GM18951 (cell line): ENCODE results near the gene CD1D.

Experiments
- POLR2A ChIP-seq: IDR thresholded peaks from 4 replicates; pipeline ENCODE4 v1.6.1; 2011; ENCODE audit warnings: mild to moderate bottlenecking; ENCODE audit not compliant: insufficient read length, insufficient read depth; ENCODE audit errors: extremely low read depth
- in situ Hi-C: fragments of 300-500 bp; cut with MboI; formaldehyde crosslinking; loops from one replicate; pipeline ENCODE4 v1.12.0; 2022; ENCODE audit warnings: low sequenced_read_pairs, mixed read lengths, inconsistent platforms; ENCODE audit not compliant: unreplicated experiment

Gene CD1D

DNA sequence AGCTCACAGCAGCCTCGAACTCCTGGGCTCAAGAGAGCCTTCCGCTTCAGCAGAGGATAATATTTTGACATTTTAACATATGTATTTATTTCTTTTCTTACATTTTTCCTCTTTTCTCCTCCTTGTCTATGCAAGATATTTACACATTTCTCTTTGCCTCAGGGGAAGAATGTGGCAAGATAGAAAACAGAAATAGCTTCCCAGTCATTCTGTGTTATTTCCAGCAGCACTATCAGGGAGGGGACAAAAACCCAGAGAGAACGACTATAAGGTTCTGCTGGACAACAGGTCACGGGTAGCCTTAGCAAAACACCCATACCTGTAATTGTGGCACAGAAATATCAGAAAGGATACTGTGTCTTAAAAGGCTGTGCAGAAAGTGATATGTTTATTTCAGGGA lies 7.9 kb downstream of the CD1D start:
- in situ Hi-C loops = no loop called here
- TF ChIP-seq POLR2A = no peak

DNA sequence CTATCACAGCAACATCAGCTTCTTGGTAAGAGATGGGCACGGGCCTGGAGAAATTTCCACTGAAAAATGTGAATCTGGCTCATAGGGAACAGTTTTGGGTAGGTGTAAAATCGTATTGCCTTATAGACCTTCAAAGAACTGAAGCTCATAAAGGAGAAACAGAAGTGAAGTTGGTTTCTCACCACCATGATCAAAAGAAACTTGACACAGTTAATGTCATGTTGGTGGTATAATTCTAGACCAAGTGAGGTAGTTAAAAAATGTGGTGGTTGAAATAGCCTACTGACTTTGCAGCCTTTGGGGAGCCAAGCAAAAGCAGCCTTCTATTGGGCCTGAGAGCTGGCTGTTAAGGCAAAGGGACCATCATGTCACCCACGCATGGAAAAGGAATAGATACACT lies 8.9 kb downstream of the CD1D start:
- no peak for TF ChIP-seq POLR2A
- in situ Hi-C loops = no loop called here

- in situ Hi-C loops = no loop called here
- no peak for TF ChIP-seq POLR2A
These were observed 10.6 kb downstream of the CD1D start for GRCh38 chr1:158191299-158191698.

DNA sequence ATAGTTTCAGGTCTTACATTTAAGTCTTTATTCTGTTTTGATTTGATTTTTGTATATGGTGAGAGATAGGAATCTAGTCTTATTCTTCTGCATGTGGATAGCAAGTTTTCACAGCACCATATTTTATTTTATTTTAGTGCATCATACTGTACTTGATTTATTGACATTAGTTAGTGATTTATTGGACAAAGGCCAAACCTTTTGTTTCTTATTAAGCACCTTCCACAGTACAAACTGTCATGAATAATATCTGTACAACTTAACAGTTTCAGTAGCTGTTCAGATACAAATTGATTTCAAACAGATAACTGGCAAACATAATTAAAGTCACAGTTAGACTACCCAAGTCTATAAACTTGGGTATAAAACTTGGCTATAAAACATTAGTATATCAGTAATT lies 15.8 kb downstream of the CD1D start:
- TF ChIP-seq POLR2A = no peak
- in situ Hi-C loops = no loop called here

GRCh38 chr1:158199849-158200248 lies 19.2 kb downstream of the CD1D start:
- in situ Hi-C loops = loop anchor here (25.0 kb wide), 1 partner anchor 312 kb away; no protein-coding TSS in a partner anchor
- no peak for TF ChIP-seq POLR2A

DNA sequence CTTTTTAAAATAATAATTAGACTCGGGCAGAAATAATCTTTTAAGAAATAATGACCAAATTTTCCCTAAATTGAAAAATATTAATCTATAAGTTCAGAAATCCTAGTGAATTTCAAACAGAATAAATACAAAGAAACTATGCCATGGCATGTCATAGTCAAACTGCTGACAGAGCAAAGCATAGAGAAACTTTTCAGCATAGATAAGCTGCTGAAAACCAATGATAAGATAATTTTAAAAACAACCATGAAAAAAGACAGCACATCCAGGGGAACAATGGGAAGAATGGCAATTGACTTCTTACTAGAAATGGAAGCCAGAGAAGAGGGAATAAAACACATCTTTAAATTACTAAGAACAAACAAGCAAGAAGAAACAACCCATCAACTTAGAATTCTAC lies 19.8 kb downstream of the CD1D start:
- no peak for TF ChIP-seq POLR2A
- in situ Hi-C loops = loop anchor here (25.0 kb wide), 1 partner anchor 312 kb away; no protein-coding TSS in a partner anchor

DNA sequence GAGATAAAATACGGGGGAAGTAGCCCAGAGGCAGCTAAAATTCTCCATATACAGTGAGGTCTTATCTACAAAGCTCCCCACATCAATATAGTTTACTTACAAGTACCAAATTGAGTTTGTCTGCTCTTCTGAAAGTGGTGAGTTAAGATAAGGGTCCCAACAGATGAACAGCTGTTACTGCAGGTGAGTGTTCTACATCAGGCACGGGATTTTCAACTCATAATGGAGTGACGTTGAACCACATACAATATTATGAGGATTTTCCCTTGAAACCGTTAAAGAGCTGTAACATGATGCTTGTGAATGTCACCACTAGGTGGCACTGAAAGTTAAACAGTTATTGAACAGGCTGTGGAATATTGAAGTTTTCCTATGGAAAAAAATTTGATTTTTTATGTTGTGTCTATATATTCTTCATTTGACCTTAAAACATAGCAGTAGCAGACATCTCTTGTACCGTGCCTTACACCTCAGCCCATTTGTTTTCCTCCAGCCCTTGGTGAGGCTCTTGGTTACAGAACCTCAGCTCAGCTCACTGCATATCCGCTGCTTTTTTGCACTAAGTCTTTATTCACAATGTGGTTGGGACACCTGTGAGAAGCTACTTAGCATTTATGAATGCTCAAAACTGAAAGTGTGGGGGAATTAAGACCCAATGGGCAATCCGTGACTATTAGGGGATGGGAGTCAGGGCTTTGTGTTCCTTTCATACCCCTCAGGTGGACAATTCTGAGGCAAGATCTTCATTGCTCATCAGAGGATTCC lies 23.2 kb downstream of the CD1D start:
- in situ Hi-C loops = loop anchor here (25.0 kb wide), 1 partner anchor 308 kb away; no protein-coding TSS in a partner anchor
- no peak for TF ChIP-seq POLR2A

DNA sequence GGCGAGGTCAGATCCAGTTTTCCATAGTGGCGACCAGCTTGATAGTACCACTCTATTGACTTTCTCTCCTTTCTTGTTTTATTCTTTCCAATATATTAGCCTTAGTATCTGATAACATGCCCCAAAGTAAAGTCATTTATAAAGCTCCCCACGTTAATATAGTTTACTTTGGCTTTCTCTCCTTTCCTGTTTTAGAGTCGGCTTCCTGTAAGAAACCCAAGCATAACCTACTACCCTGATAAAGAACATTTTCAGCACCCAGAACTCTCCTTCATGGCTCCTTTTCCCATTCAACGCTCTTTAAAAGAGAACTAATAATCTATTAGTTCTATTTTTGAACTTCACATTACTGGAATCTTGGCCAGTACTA lies 23.7 kb downstream of the CD1D start:
- no peak for TF ChIP-seq POLR2A
- in situ Hi-C loops = loop anchor here (25.0 kb wide), 1 partner anchor 308 kb away; no protein-coding TSS in a partner anchor

DNA sequence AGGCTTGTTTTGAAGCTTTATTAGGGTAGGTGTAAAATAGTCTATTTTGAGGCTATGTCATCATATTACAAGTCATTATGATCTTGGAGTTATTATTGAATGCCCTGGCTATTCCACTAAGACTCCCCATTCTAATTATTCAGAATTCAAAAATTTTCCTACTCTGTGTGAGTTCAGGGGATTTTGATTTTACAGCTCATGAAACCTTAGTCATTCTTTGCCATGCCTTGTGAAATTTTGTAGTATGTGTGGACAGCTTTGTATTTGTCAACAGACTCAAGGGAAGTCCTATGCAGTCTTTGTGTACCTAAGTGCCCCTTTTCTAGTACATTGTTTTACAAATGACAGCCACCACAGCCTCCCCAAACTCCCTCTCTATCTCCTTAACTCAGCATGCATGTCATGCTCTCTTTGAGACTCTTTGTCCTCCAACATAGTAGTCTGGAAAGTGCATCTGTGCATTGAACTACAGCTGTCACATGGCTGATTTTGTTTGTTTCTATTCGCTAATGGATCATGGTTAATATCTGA lies 28.0 kb downstream of the CD1D start:
- in situ Hi-C loops = loop anchor here (25.0 kb wide), 1 partner anchor 304 kb away; no protein-coding TSS in a partner anchor
- no peak for TF ChIP-seq POLR2A

GRCh38 chr1:158212320-158212719 lies 31.6 kb downstream of the CD1D start:
- TF ChIP-seq POLR2A = no peak
- in situ Hi-C loops = loop anchor here (25.0 kb wide), 1 partner anchor 300 kb away; no protein-coding TSS in a partner anchor

DNA sequence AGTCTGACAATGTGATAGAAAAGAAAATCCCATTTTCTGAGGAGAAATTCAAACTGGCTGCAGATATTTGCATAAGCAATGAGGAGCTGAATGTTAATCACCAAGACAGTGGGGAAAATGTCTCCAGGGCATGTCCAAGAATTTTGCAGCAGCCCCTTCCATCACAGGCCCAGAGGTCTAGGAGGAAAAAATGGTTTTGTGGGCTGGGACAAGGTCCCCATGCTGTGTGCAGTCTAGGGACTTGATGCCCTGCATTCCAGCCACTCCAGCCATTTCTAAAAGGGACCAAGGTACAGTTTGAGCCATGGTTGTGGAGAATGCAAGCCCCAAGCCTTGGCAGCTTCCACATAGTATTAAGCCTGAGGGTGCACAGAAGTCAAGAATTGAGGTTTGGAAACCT lies 42.8 kb downstream of the CD1D start:
- in situ Hi-C loops = loop anchor here (25.0 kb wide), 1 partner anchor 289 kb away; no protein-coding TSS in a partner anchor

DNA sequence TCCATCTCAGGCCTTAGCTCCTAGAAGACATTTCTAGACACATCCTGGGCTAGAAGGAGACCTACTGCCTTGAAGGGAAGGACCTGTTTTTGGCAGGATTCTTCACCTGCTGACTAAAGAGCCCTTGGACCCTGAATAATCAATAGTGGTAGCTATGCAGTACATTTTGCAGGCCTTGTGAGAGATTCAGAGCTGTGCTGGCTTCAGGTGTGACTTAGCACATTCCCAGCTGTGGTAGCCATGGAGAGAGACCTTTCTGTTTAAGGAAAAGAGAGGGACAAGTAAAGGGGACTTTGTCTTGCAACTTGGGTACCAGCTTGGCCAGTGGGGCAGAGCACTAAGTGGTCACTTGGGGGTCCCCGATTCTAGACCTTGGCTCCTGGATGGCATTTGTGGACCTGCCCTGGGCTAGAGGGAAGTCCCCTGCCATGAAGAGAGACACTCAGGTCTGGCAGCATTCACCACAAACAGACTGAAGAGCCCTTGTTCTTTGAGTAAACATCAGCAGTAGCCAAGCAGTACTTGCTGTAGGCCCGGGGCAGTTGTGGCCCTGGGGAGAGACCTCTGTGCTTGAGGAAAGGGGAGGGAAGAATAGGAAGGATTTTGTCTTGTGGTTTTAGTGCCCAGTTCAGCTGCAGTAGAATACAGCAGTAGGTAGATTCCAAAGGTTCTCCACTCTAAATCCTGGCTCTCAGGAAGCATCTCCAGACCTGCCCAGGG lies 47.4 kb downstream of the CD1D start:
- in situ Hi-C loops = no loop called here
- TF ChIP-seq POLR2A = no peak
